GM12878 (cell line): ENCODE data around the gene OSCP1. TPM values are rescaled to one million over a fixed set of nuclear protein-coding genes. Genes with fewer than 3 reads are reported as not detected.
A peak's percentile ranks its signal among the peaks of the same experiment; 100 is the strongest.

Experiments used
- ASH2L ChIP-seq: fragments of 300-600, 200-600 bp; sonication (generic); IDR thresholded peaks from 2 replicates; pipeline ENCODE4 v1.6.1; 2017; ENCODE audit warnings: low read depth, mild to moderate bottlenecking, borderline replicate concordance
- CHD4 ChIP-seq: fragments of 200-600 bp; sonication (generic); IDR thresholded peaks from 2 replicates; pipeline ENCODE4 v1.6.1; 2016; ENCODE audit warnings: mild to moderate bottlenecking
- IKZF1 ChIP-seq: fragments of 450-650 bp; conservative IDR thresholded peaks from 2 replicates; pipeline ENCODE4 v1.6.1; 2017; ENCODE audit warnings: antibody characterized with exemption, mild to moderate bottlenecking
- LARP7 ChIP-seq: fragments of 450-650 bp; IDR thresholded peaks from 2 replicates; pipeline ENCODE4 v1.6.1; 2017; ENCODE audit warnings: mild to moderate bottlenecking
- NRF1 ChIP-seq: conservative IDR thresholded peaks from 2 replicates; pipeline ENCODE4 v1.6.1; 2011; ENCODE audit warnings: mild to moderate bottlenecking, low read depth, low read length, improper control_type of control experiment
- RB1 ChIP-seq: fragments of 450-650 bp; formaldehyde crosslinking; IDR thresholded peaks from 2 replicates; pipeline ENCODE4 v1.6.1; 2017; ENCODE audit warnings: mild to moderate bottlenecking, borderline replicate concordance
- RCOR1 ChIP-seq: conservative IDR thresholded peaks from 2 replicates; pipeline ENCODE4 v1.6.1; 2012; ENCODE audit warnings: low read depth, low read length, improper control_type of control experiment
- SMC3 ChIP-seq: IDR thresholded peaks from 2 replicates; pipeline ENCODE4 v1.6.1; 2011; ENCODE audit warnings: low read length, improper control_type of control experiment, borderline replicate concordance
- TCF12 ChIP-seq: IDR thresholded peaks from 2 replicates; pipeline ENCODE4 v1.6.1; 2011; ENCODE audit warnings: low read depth, mild to moderate bottlenecking, low read length
- polyA plus RNA-seq, 11 experiments: library from polyadenylated mRNA; depleted of rRNA in 4 of 11; unstranded in 6 of 11; stranded (reverse) in 5 of 11; fragments of >200 nt; fragmentation: Nextera tagmentation in 4 of 11; fragmentation: Illumina TruSeq in 1 of 11; extraction: Ambion mirVana in 4 of 11; extraction: Trizol in 1 of 11; gene quantifications; 1 replicate in 1 of 11; 2 replicates in 10 of 11; pipeline versions ENCODE4 v1.2.1 to v1.2.3, GENCODE V29; 2011 to 2016; ENCODE audit warnings: inconsistent platforms in 2 of 11, missing spikeins in 2 of 11, low read depth in 1 of 11
- total RNA-seq, 4 experiments: library from RNA; depleted of rRNA in 3 of 4; stranded (reverse); fragments of >200 nt in 3 of 4; fragmentation: Illumina TruSeq in 1 of 4; extraction: Trizol in 1 of 4; gene quantifications; 2 replicates each; pipeline versions ENCODE4 v1.2.1 to v1.2.3, GENCODE V29; 2013 to 2021
- TF ChIP-seq, protein P1 (sequence below): fragments of 450-650 bp; formaldehyde crosslinking; IDR thresholded peaks from 2 replicates; pipeline ENCODE4 v1.5.0; 2022; ENCODE audit warnings: mild to moderate bottlenecking, missing genetic modification characterization
- TF ChIP-seq, protein P2 (sequence below): IDR thresholded peaks from 2 replicates; pipeline ENCODE4 v1.6.1; 2012; ENCODE audit warnings: low read depth, low read length, improper control_type of control experiment

The OSCP1 gene
- total and polyA plus RNA-seq, 10 of the 15 experiments (the other 5 are each of a cell fraction or from before 2014, with no cell fraction given): 1.8 to 5.9 (median 3.0) TPM

DNA sequence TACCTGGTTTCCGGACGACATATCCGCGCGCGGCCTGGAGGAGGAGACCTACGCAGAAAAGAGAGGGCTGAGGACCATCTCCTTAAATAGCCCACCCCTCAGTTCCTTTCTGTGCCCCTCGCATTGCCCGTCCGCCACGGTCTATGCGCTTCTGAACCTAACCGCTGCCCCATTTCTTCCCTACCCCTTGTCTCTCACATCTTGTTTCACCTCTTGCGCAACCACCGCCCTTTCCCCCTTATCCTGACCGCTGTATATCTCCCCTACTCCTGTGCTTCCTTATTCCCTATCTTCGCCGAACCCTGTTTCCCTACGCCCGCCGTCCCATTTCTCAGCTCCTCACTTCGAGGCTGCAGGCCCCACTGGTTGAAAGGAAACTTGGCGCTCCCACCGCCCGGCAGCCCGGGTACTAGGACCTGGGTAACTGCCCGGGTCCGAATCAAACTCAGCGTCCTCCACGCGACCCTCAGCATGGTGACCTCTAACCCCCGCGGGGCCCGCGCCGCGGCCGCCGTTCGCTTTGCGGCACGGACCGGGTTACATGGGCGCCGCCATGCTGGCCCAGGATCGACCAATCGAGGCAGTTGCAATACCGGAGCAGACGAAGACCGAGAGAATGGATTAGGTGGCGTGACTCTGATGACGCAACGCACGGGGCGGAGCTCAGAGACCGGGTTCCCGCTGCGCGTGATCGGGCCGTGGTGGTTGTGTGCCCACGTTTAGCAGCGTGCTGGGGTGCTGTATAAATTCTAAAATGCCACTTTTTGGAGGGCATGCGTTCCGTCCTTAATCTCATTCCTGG is 13.8 kb upstream of the OSCP1 start, which contains the start of gene MRPS15 (continued):
- TF ChIP-seq, protein P1, sequence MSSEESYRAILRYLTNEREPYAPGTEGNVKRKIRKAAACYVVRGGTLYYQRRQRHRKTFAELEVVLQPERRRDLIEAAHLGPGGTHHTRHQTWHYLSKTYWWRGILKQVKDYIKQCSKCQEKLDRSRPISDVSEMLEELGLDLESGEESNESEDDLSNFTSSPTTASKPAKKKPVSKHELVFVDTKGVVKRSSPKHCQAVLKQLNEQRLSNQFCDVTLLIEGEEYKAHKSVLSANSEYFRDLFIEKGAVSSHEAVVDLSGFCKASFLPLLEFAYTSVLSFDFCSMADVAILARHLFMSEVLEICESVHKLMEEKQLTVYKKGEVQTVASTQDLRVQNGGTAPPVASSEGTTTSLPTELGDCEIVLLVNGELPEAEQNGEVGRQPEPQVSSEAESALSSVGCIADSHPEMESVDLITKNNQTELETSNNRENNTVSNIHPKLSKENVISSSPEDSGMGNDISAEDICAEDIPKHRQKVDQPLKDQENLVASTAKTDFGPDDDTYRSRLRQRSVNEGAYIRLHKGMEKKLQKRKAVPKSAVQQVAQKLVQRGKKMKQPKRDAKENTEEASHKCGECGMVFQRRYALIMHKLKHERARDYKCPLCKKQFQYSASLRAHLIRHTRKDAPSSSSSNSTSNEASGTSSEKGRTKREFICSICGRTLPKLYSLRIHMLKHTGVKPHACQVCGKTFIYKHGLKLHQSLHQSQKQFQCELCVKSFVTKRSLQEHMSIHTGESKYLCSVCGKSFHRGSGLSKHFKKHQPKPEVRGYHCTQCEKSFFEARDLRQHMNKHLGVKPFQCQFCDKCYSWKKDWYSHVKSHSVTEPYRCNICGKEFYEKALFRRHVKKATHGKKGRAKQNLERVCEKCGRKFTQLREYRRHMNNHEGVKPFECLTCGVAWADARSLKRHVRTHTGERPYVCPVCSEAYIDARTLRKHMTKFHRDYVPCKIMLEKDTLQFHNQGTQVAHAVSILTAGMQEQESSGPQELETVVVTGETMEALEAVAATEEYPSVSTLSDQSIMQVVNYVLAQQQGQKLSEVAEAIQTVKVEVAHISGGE: no peak
- TF ChIP-seq ASH2L (peak; percentile 100), NRF1 (peak; percentile 23; the same call in 1 of the 2 replicates), TCF12 (peak; percentile 68; the same call in 1 of the 2 replicates), RCOR1 (peak; percentile 34; the same call in 1 of the 2 replicates), SMC3 (no peak), LARP7 (peak; percentile 64; the same call in 1 of the 2 replicates), IKZF1 (peak; percentile 94), RB1 (peak; percentile 90; the same call in 1 of the 2 replicates), CHD4 (no peak)
- TF ChIP-seq, protein P2, sequence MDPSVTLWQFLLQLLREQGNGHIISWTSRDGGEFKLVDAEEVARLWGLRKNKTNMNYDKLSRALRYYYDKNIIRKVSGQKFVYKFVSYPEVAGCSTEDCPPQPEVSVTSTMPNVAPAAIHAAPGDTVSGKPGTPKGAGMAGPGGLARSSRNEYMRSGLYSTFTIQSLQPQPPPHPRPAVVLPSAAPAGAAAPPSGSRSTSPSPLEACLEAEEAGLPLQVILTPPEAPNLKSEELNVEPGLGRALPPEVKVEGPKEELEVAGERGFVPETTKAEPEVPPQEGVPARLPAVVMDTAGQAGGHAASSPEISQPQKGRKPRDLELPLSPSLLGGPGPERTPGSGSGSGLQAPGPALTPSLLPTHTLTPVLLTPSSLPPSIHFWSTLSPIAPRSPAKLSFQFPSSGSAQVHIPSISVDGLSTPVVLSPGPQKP: peak; percentile 63; the same call in 1 of the 2 replicates
